NCI-H1048 (cell line): ENCODE data around the gene NKD1.

Source experiments
- DNase-seq: peaks from one replicate; lab custom pipeline; 2025; lab: John Stamatoyannopoulos, UW

NKD1 gene

GRCh38 chr16:50675686-50676610, 127.8 kb downstream of the NKD1 start:
- no peak for DNase-seq

DNA sequence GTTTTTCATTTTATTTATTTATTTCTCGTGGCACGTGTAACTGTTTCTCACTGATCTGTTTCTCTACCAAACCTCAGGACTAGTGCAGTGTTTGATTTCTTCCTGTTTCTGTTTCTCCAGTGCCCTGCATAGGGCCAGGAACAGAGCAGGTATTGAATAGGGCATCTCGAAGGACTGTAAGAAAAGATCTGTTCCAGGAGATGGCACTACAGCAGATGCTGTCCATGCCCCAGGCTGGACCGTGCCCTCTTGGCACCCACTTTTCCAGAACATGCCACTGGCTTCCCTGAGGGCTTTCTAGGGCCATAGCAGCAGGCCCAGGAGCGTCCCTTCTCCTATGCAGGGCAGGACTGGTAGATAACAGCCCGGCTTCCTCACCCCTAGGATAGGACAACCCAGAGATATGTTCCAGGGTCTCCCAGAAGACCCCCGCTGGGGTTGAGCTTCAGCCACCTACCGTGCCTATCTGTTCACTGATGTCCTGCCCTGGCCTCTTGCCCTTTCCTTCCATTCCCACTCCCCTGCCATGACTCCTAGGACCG, 128.6 kb downstream of the NKD1 start:
- no peak for DNase-seq

DNA sequence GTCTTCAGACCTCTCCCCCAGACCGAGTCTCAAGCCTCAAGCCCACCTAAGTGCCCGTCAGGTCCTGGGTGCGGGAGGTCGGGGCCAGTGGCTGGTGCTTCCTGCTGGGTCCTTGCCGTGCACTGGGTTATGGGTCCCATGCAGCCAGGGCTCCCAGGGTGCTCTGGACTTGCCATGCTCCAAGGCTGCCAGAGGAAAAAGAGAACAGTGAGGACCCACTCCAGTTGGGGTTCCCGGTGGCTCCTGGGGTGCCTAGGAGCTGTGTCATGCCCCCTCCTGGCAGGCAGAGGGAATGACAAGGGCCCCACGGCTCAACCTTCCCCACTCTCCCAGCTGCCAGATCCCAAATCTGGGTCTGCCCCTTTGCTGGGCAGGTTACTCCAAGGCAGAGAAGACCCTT, 129.2 kb downstream of the NKD1 start:
- DNase-seq = no peak

DNA sequence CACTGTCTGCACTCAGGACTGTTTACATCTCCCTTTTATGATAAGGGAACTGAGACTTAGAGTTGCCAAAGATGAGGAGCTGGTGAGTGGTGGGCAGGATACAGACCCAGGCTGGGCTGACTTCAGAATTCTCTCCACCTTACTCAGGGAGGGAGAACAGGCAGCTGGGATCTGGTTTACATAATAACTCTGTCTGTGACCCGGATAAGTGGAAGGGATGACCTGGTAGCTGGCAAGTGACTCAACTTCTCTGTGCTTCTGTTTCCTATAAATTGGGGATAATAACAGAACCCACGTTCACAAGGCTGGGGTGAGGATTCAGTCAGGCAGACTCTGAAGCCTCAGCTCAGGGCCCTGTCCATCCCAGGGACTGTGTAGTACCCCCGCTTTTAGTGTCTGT, 130.3 kb downstream of the NKD1 start:
- DNase-seq = no peak

GRCh38 chr16:50679266-50679665, 131.1 kb downstream of the NKD1 start:
- DNase-seq = no peak

- no peak for DNase-seq
Measured at GRCh38 chr16:50679676-50680555, 131.7 kb downstream of the NKD1 start.

DNA sequence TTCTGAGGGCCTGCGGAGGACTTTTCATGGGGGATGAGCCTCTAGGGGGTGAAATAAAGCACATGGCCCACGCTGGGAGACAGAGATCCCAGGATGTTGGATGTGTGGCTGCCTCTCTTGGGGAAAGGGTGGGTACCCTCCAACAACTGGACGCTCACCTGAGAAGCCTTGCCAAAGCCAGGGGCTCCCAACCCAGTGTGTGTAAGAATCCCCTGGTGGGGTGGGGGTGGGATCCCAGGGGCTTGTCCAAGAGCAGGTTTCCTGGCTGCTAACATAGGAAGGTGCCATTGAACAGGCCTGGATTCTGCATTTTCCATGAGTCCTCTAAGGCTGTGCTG, 132.3 kb downstream of the NKD1 start:
- DNase-seq = no peak

DNA sequence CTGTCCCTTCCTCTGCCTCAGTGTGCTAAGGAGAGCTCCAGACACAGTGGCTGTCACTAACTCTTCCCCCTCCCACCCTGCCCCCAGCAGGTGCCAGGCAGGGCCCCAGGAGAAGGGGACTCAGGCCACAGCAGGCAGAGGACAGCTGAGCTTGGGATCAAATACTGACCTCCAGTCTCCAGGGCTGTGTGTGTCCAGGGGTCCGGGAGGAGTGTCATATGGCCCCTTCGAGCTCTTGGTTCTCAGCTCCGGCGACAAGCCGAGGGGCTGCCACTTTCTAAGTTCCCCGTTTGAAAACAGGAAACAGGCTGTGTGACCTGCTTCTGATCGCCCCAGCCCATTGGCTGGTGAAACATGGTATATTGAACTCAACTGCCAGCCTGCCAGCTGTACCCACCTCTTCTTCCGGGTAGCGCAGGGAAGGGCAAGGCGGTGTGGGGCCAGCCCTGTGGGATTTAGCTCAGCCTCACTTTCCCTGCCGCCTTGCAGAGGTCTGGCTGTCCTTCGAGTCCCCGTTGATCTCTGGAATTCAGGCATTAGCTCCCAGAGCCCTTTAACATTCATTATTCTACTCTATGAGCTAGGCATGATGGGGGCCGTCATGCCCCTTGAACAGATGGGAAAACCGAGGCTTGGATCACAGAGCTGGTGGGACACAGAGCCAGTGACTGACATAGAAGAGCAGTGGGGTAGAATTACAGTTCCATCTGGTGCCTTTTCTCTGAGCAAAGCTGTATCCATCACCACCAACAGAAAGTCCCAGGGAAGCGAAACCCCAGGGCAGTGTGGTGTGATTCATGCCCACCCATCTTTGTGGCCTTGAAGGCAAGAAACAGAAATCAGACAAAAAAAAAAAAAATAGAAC, 133.1 kb downstream of the NKD1 start, which contains the start of gene SNX20:
Gene SNX20 (minus strand): TSS at position 292 of the 865 bp plus-strand sequence. CDS start 3,786 bp downstream, outside the sequence.
- no peak for DNase-seq

GRCh38 chr16:50683689-50684374, 135.6 kb downstream of the NKD1 start:
- DNase-seq = no peak

GRCh38 chr16:50684823-50685461, 136.7 kb downstream of the NKD1 start:
- no peak for DNase-seq

GRCh38 chr16:50685462-50686063, 137.4 kb downstream of the NKD1 start:
- no peak for DNase-seq

- DNase-seq = no peak
Measured at GRCh38 chr16:50688083-50688482, 139.9 kb downstream of the NKD1 start.

DNA sequence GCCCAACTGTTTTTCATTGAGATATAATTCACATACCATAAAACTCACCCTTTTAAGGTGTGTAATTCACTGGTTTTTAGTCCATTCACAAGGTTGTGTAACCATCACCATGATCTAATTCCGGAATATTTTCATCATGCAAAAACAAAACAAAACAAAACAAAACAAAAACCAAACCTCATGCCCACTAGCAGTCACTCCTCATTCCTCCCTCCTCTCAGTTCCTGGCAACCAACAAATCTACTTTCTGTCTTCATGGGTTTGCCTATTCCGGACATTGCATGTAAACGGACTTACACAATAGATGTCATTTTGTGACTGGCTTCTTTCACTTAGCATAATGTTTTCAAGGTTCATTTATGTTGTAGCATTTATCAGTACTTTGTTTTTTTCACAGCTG, 140.7 kb downstream of the NKD1 start:
- DNase-seq = no peak

- DNase-seq = no peak
Measured at GRCh38 chr16:50690177-50690576, 142.0 kb downstream of the NKD1 start.

GRCh38 chr16:50692644-50692998, 144.4 kb downstream of the NKD1 start:
- no peak for DNase-seq

DNA sequence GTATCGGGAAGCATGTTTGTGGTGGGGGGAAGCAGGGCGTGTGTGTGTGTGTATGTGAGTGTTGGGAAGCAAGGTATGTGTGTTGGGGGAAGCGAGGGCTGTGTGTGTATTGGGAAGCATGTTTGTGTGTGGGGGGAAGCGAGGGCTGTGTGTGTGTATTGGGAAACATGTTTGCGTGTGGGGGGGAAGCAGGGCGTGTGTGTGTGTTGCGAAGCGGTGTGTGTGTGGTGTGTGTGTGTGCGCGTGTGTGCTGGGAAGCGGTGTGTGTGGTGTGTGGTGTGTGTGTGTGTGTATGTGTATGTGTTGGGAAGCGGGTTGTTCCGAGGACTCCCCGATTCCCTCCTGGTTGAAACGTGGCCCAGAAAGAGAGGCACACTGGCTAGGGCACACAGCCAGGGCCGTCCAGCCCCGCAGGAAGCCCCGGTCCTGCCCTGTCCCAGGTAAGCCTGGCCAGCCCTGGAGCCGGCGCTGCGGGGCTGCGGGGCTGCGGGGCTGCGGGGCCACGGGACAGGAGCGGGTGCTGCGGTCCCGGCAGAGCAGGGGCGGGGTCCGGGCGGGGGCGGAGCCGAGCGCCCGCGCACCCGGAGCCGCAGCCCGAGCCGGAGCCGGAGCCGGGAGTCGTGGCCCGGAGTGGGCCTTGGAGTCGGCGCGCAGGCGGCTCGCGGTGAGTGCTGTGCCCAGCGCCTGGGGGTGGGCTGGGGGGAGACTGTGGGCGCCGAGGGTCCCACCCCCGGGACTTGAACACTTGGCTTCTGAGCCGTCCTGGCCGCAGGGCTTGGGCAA, 145.0 kb downstream of the NKD1 start, which contains the start of gene NOD2:
Gene NOD2 (plus strand): TSS at position 608 of the 783 bp plus-strand sequence. CDS start 5,890 bp downstream, outside the sequence.
- no peak for DNase-seq

DNA sequence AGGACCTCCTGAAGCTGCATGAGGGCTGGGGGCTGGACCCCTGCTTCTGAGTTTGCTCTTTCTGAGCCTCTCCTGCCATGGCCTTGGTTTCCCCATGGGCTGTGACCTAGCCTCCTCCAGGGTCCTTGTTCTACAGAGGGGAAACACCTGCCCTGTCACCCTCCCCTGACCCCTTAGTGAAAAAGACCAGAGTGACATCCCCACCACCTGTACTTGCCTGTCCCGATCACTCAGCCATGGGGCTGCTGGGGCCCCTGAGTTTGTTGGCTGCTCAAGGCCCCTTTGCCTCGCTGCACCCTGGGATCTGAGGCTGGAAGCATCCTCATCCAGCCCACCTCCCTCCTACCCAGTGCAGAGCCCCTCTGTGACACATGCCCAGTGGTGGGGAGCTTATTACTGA, 146.0 kb downstream of the NKD1 start:
- no peak for DNase-seq

GRCh38 chr16:50695017-50696000, 147.1 kb downstream of the NKD1 start:
- no peak for DNase-seq
